ENCODE data around the gene FRMD1.
A peak's percentile ranks its signal among the peaks of the same experiment; 100 is the strongest.

FRMD1 gene

DNA sequence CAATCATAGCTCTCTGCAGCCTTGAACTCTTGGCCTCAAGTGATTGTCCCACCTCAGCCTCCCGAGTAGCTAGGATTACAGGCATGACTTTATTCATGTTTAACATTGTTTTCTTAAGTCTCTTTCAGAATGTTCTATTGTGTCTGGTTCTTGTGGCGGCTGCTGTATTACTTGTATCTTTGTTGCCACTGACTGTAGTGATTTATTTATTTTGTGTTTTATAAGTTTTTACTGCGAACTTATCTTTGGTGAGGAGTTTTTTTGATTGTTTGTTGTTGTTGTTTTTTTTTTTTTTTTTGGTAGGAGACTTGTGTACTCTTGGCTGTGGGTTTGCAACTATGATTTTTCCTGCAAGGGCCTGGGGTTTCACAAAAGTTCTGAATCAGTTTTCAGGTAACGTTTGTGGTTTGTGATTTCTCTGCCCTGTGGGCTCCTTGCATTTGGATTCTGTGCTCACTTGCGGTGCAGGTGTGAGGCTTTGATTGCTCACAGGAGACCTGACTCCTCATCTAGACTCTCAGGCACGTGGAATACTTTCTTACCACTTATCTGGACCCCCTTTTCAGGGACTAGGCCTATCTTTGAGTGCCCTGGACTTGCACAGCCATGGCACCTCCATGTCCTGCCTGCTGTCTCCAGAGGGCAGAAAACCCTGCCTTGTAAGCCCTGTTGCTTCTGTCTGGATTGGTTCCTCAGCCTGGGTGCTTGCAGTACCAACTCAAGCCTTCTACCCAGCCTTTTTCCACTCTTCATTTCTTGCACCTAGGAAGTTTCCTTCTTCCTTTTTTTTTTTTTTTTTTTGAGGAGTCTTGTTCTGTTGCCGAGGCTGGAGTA lies 56.3 kb downstream of the FRMD1 start:
- no peak for DNase-seq

DNA sequence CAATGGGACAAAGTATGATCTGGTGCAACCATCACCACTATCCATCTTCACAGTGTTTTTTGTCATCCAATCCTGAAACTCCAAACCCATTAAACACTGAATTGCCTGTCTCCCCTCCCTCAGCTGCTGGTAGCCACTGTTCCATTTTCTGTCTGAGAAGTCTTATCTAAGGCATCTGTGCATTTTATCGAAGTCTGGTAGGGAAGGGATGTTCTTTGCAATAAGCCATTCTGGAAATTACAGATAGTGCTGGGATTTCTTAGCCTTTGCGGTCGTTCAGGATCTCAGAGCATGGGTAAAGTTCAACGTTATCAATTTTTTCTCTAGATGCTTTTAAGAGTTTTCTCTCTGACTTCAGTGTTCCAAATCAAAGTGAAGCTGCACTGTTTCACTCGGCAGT lies 57.4 kb downstream of the FRMD1 start:
- no peak for DNase-seq

DNA sequence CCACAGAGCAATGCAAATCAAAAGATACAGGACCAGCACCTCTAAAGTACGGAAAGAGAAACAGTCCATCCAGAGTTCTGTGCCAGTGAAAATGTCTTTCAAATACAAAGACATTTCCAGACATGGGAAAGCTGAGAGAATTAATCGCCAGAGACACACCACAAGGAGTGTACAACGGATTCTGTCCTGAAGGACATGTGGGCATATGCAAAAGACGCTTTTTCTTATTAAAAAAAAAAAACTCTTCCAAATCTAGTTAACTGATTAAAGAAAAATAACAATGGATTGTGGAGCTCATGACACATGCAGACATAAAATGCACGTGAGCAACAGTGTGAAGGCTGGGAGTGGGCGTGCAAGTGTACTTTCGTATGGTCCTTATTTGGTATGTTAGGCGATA lies 58.8 kb downstream of the FRMD1 start:
- no peak for DNase-seq

DNA sequence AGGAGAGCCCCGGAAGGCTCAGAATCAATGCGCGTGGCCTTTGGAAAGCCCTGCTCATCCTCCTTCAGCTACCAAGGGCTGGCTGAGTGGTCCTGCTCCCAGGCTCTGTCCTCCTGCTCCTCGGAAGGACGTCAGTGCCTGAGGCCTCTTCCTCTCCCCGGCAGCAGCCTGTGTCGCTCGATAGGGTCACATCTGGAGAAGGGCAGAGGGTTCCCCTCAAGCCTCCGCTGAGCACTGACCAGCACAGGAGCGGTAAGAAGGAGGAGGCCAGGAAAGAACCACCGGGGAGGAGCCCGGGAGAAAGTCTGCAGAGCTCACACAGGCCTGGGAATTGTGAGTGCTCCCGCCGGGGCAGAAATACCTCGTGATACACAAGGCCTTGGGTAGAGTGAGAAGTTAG lies 60.3 kb downstream of the FRMD1 start:
- no peak for DNase-seq

DNA sequence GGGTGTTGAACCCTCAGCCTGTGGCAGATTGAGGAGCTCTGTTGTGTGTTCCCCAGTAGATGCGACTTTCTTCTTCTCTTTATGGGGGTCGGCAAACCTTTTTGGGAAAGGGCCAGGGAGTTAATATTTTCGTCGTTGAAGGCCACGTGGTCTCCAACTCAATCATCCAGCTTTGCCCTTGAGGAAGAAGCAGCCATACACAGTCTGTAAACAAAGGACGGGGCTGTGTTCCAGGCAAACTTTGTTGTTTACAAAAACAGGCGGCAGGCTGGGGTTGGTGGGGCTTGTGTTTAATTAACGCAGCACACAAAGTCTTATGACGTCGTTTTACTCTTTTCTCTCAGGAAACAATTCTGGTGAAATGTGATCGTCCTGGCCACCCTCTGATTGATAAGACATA lies 61.4 kb downstream of the FRMD1 start:
- no peak for DNase-seq

DNA sequence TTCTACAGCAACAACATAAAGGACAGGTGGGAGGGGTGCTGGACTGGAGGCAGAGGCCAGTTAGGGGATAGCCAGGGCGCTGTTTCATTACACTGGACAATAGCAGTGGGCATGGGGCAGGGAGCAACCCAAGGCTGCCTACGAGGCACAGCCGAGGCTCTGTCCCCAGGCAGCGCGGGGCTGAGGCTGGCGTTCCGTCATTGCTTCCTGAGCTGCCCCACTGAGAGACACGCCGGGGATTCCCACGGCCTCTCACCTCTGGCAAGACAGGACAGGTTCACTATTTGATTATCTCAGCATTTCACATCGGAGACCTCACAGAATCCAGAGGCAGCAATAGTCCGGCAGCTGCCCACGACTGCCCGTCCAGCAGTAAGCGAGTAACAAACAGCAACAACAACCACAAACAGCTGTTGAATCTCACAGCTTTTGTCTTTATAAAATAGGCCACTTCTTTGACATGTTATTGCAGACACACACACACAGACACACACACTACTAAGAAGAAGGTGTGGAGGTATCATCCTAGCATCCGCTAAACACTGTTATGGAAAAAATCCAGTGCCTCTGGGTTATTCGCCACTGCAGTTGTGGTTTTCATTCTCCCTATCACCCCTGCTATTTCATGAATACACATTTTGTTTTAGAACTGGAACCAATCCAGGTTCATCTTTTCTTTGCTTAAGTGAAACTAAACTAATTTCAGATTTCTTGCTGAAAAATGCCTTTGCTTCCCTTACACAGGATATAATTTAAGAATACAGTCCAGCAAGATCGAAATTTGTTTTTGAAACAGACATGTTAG lies 62.1 kb downstream of the FRMD1 start:
- no peak for DNase-seq

DNA sequence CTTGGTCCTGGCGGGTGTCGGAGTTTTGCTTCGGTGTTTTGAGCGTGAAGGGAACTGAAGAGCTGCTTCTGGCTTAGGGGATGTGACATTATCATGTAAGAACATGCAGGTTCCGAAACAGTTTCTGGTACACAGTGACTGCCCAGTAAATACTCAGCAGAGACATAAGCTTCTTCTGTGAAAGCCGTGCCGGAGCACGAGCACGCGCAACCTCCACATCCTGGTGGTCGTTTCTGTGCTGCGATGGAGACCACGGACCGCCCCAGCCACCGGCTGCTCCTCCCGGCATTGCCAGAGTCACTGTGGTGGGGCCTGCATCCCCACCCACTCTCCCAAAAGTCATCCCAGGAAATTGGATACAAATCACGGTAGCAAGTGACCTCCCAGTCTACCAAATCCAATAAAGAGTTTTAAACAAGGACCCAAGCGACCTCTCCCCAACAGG lies 62.8 kb downstream of the FRMD1 start:
- no peak for DNase-seq

DNA sequence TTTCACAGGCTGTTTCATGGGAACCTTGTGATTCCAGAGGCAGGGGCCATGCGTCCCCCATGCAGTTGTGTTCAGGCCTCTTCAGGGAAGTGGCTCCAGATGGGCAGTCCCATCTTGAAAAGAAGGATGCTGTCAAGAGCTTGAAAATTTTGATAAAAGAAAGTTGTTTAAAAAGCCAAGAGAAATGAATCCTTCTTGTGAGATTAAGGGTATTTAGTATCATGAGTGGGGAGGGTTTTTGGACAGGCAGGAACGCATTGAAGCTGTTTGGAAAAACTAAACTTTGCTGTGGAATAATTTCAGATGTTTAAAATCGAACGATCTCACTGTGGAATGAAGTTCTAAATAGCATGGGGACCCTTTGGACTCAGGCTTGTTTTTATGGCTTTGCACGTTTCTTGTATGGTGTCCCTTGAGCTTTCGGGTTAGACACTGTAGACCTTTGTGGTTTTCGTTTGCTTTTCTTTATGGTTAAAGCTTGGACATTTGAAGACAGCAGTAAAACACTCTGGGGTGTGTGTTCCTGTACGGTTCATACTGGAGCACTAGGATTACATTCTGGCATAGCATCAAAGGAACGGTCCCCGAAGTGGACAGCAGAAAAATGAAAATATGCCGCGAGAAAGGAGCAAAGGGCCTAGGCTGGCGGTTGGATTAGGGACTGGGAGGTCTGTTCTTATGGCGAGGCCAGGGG lies 63.4 kb downstream of the FRMD1 start:
- peak; percentile 26 for DNase-seq

DNA sequence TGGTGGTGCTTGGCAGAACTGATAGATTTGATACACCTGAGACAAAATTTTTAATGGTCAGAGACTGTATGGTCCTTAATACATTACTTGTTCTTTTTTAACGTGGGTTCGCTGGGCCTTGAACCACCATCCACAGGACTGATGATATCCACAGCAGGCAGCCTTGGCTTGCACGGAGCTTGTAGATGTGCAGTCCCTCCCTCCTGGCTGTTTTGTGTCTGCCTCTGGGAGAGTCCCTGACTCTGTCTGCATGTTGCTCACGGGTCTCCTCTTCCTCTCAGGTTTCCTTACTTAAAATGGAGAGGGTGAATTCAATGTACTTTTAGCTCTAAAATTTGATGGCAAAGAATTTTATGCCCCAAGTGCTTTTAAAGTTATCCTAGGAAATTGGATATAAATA lies 64.0 kb downstream of the FRMD1 start:
- DNase-seq, result no peak

DNA sequence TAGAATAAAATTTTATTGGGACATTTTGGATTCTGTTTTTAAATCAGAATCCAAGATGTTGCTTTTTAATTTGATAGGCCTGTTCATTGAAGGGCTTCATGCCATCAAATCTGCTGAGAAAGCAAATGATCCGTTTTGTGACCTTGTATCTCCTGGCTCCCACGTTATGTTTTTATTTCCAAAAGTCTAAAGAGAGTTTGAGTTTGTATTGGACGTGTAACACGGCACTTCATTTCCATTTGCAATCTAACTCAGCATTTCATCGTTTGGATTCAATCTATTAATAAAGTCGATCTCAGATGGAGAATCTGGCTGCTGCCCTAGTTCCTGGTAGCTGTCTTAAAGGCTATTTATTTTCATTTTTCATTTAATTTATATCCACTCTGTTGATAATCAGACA lies 64.6 kb downstream of the FRMD1 start:
- DNase-seq, result no peak

DNA sequence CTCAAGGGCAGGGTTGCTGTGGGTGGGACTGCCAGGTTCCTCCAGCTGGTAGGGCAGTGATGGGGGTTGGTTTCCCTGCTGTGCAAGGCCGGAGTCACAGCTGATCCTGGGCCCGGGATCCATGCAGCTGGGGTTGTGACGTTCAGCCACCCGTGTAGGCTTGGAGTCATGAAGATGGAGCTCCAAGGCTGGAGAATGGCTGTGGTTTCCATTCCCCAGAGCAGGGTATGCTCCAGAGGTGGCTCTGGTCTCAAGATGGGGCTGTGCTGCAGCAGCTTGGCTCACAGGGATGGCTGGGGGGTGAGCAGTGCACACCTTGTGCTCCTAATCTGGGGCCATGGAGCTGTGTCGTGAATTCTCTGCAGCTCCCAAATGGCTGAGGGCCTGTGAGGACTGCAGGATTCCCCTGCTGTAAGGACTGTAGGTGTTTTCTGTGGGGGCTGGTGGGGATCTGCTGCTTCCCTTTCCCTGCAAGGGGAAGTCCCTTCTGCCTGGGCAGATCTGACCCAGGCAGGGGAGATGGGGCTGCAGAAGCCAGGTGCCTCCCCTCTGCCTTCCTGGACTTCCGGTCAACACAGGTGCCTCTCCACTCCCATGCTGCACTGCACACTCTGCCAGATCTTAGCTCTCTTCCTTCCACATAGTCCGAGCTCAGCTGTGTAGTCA lies 65.6 kb downstream of the FRMD1 start:
- DNase-seq, result no peak

DNA sequence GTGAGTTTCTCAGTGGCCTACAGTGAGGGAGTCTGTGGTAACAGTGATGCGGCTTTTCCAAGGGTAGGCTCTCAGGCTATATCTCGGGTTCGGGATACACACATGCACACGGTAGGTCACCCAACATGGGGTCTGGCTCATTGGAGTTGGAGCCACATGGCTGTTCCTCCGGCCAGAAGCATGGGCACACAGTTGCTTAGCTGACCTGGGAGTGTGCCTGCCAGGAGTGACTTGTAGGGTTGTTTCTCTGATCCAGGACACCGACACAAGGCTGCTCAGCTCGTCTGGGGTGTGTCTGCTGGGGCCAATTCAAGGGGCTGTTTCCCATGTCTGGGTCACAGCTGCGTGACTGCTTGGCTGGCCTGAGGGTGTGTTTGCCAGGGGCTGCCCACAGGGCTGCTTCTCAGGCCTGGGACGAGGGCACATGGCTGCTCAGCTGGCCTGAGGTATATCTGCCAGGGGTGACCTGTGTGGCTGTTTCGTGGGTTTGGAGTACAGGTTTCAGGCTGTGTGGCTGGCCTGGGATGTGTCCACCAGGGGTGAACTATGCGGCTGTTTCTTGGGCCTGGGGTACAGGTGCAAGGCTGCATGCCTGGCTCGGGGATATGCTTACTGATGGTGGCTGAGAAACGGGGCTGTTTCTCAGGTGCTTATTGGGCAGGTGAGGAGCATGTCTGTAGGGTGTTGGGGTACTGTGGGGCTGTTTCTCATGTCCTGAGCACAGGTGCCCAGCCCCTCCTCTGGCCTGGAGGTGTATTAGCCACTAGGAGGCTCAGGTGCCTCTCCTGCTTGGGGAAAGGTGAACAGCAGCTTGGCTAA lies 66.4 kb downstream of the FRMD1 start:
- no peak for DNase-seq

DNA sequence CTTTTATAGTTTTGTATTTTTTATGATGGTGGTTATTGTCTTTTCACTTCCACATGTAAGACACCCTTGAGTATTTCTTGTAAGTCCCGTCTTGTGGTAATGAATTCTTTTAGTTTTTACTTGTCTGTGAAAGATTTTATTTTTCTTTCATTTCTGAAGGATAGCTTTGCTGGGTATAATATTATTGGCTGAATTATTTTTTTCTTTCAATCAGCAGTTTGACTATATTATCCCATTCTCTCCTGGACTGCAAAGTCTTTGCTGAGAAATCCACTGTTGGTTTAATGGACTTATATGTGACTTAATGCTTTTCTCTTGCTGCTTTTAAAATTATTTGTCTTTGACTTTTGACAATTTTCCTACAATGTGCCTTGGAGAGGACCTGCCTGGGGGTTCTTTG lies 67.7 kb downstream of the FRMD1 start:
- DNase-seq, result no peak

DNA sequence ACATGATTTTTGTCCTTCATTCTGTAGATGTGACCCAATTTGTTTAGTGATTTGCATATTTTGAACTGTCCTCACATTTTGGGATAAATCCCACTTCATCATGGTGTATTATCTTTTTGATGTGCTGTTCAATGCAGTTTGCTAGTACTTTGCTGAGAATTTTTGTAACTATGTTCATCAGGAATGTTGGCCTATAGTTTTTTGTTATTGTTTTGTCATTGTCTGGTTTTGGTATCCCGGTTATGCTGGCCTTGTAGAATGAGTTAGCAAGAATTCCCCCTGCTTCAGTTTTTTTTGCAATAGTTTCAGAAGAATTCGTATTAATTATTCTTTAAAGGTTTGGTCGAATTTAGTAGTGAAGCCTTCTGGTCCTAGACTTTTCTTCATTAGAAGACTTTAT lies 69.7 kb downstream of the FRMD1 start:
- DNase-seq, result no peak

DNA sequence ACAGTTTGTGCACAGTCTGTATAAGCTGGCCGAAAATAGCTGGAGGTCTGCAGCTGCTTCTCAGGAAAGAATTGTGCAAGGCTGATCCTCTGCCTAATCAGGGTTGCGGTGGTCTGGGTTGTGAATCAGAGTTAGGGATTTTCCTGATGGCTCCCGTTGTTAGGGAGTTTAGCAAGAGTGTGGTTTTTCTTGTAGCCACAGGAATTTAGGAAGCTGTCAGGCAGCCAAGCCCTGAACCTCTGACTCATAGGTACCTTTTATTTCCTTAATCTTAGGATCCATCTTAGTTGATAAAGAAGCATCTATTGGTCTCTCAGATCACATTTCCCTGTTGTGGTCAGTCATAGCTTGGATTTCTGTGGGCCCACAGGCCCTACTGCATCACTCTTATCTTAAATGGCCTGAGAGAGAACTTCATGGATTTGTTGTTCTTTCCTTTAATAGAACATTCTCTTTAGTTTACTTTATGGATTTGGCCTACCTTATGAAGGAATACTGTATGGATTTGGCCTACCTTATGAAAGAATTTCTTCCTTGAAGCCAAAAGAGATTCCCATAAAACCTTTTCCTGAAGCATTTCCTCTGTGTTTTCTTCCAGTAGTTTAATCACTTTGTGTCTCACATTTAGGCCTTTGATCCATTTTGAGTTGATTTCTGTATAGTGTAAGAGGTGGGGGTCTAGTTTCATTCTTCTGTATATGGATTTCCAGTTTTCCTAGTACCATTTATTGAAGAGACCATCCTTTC lies 71.2 kb downstream of the FRMD1 start:
- peak; percentile 99 for DNase-seq

DNA sequence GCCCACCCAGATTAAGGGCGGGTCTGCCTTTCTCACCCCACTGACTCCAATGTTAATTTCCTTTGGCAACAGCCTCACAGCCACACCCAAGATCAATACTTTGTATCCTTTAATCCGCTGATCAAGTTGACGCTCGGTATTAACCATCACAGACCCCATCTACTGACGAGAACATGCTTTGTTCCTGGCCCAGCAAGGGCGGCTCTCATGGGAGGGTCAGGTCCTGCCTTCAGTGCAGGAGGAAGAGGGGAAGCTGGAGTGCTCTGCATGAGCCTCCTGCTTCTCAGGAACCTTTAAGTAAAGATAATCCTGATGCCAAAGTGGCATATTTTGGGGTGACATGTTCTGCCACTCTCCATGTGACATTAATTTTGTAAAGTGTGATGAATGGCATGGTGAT lies 73.2 kb downstream of the FRMD1 start:
- no peak for DNase-seq

DNA sequence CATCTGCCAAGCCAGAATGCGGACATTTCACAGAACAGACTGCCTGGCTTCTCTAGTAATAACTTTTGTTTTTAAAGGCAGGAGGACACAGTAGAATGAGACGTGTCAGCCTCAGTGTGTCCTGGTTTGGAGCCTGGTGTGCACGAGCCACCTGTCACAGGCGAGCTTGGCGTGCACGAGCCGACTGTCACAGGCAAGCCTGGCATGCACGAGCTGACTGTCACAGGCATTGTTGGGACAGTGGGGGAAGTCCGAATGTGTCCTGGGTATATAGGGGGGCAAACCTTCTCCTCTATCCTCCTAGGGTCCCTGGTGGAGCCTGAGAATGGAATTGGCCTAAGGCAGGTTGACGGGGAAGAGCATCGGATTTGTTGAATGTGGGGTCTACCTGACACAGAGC lies 74.1 kb downstream of the FRMD1 start:
- no peak for DNase-seq

DNA sequence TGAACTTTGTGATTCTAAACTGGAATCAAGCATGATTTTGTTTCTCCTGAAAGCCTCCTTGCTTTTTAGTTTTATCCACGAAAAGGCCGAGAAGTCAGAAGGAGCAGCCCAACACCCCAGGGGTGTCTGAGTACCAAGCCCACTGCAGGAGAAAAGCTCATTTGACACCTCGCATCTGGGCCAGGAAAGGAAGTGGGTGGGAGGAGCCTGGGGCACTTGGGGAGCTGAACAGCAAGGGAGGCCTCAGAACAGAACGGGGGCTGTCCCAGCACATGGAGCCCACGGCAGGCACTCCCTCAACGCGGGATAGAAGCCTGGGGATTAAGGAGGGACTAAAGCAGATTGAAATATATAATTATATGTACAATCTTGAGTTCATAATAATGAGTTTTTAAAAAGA lies 75.0 kb downstream of the FRMD1 start:
- DNase-seq, result no peak
